Adrenal gland (tissue), 12 donors: ENCODE results near the gene NOTCH3. TPM values are rescaled to one million over a fixed set of nuclear protein-coding genes. Genes with fewer than 3 reads are reported as not detected.

Experiments used
- DNase-seq, 7 donors: peaks; one replicate each; pipeline ENCODE4 v3.0.0-alpha.2; 2019 to 2020
- H3K27ac ChIP-seq, 5 donors: fragments of 200-600 bp; sonication (generic) in 4 of 5; 1 replicate in 3 of 5; 2 replicates in 2 of 5; pipeline versions ENCODE4 v1.5.1 to v1.8.0; 2016 to 2020; ENCODE audit warnings: mild to moderate bottlenecking in 1 of 5
- H3K27me3 ChIP-seq: fragments of 200-600 bp; 2 replicates; pipeline ENCODE4 v1.8.0; 2021
- H3K36me3 ChIP-seq, 2 donors: fragments of 200-600 bp; replicated peaks in 1 of 2; 1 replicate in 1 of 2; 2 replicates in 1 of 2; pipeline versions ENCODE4 v1.5.1 to v1.8.0; 2018 to 2022
- H3K4me1 ChIP-seq, 2 donors: fragments of 200-600 bp; replicated peaks in 1 of 2; 1 replicate in 1 of 2; 2 replicates in 1 of 2; pipeline versions ENCODE4 v1.5.1 to v1.8.0; 2018 to 2021
- H3K4me3 ChIP-seq, 4 donors: fragments of 200-600 bp; sonication (generic) in 3 of 4; one replicate each; pipeline ENCODE4 v1.5.1; 2016 to 2018
- H3K9me3 ChIP-seq, 3 donors: fragments of 200-600 bp; sonication (generic) in 1 of 3; replicated peaks in 1 of 3; 1 replicate in 2 of 3; 2 replicates in 1 of 3; pipeline versions ENCODE4 v1.5.1 to v1.8.0; 2016 to 2021
- POLR2A ChIP-seq, 2 donors: fragments of 450-650 bp; IDR thresholded peaks; one replicate each; pipeline ENCODE4 v1.6.1; 2017; ENCODE audit warnings: antibody characterized with exemption in 2 of 2, mild to moderate bottlenecking in 2 of 2, moderate library complexity in 1 of 2
- WGBS, 4 donors: extraction: QIAGEN DNeasy Blood & Tissue Kit in 2 of 4; methylation state at CpG; one replicate each; pipeline versions ENCODE4 v1.1.5 to v1.1.7; 2013 to 2017; 5-methylcytosine and 5-hydroxymethylcytosine counted together
- intact Hi-C, 2 donors: fragments of 100-400 bp; cut with DNase I; formaldehyde crosslinking; loops; one replicate each; pipeline versions ENCODE4 v1.14.1 to v1.15.0; 2022 to 2023
- polyA plus RNA-seq, 3 donors: library from polyadenylated mRNA; stranded (reverse); fragments of 200-250 nt in 2 of 3; fragments of 350-450 nt in 1 of 3; fragmentation: Illumina TruSeq in 1 of 3; extraction: RNeasy Lipid Tissue Mini Kit (QIAGEN cat#74804) in 1 of 3; gene quantifications; one replicate each; pipeline ENCODE4 v1.2.3, GENCODE V29; 2013 to 2014
- total RNA-seq, 9 donors: library from RNA; depleted of rRNA in 4 of 9; stranded (reverse); fragments of >200 nt in 4 of 9; fragments of 120-200 nt in 1 of 9; fragmentation: NEBNext Ultra II Directional in 1 of 9; extraction: Animal tissue kit (Norgen Biotek cat#: 25700) in 1 of 9; gene quantifications; one replicate each; pipeline versions ENCODE4 v1.1.0 to v1.2.4, GENCODE V29; 2013 to 2023
- TF ChIP-seq, protein P1 (sequence below), 6 experiments: fragments of 450-650 bp in 4 of 6; fragments of 200-600 bp in 2 of 6; sonication (generic) in 1 of 6; IDR thresholded peaks; 1 replicate in 5 of 6; 2 replicates in 1 of 6; pipeline versions ENCODE4 v1.5.1 to v1.8.0; 2016 to 2021; ENCODE audit warnings: antibody characterized with exemption in 6 of 6, mild to moderate bottlenecking in 2 of 6, moderate library complexity in 1 of 6
- donor health status: healthy with polysubstance abuse.
- donor health status: Bipolar disorder and iron deficiency.
- donor health status: DM: yes; HTN: yes; CAD: no.
- donor health status: DM: no; HTN: no; CAD: no.
- donor health status: DM: no; HTN: no; CAD: no.
- donor health status: DM: yes; HTN: yes; CAD: no.

The NOTCH3 gene
- total and polyA plus RNA-seq, 12 donors: 3.7 to 39.3 (median 12.8) TPM

DNA sequence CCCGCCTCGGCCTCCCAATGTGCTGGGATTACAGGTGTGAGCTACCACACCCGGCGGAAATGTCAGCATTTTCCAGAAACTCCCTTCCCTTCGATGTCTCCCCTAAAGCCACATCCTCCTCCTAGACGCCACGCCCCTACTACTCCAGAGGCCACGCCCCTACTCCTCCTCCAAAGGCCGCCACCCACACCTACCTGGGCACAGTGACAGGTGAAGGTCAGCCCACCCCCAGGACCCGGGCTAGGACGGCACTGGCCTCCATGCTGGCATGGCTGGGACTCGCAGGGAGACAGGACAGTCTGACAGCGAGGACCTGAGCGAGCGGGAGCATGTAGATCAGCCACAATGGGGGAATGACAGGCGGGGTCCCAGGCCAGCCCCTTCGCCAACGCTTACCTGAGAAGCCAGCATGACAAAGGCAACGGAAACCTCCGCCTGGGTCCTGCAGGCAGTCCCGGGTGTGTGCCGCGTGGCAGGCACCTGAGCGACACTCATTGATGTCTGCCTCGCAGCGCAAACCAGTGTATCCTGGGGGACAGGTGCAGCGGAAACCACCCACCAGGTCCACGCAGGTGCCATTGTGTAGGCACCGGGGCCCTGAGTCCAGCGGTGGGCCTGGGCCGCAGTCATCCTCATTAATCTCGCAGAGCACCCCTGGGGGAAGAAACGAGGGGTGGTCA lies 22.0 kb downstream of the NOTCH3 start:
- H3K4me1 ChIP-seq: no peaks in the 10 kb centered on the region
- no peak overlapping the region for H3K4me3 ChIP-seq
- WGBS, 4 donors: 86 to 89% (median 88%) methylated on average over 23 to 33 of the region's 33 CpGs
- intact Hi-C loops: loop anchor here (5.0 to 10.0 kb wide), 4 partner anchors 74 to 379 kb away; no protein-coding TSS in a partner anchor
- TF ChIP-seq, protein P1, sequence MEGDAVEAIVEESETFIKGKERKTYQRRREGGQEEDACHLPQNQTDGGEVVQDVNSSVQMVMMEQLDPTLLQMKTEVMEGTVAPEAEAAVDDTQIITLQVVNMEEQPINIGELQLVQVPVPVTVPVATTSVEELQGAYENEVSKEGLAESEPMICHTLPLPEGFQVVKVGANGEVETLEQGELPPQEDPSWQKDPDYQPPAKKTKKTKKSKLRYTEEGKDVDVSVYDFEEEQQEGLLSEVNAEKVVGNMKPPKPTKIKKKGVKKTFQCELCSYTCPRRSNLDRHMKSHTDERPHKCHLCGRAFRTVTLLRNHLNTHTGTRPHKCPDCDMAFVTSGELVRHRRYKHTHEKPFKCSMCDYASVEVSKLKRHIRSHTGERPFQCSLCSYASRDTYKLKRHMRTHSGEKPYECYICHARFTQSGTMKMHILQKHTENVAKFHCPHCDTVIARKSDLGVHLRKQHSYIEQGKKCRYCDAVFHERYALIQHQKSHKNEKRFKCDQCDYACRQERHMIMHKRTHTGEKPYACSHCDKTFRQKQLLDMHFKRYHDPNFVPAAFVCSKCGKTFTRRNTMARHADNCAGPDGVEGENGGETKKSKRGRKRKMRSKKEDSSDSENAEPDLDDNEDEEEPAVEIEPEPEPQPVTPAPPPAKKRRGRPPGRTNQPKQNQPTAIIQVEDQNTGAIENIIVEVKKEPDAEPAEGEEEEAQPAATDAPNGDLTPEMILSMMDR (IDR thresholded peaks at IDR 0.05): no peak
- no peak for TF ChIP-seq POLR2A (IDR thresholded peaks at IDR 0.05)
- no peak for DNase-seq
- no peak overlapping the region for H3K27ac ChIP-seq
- H3K36me3 ChIP-seq: no peaks in the 10 kb centered on the region
- no peaks in the 10 kb centered on the region for H3K9me3 ChIP-seq
- no peaks in the 10 kb centered on the region for H3K27me3 ChIP-seq

DNA sequence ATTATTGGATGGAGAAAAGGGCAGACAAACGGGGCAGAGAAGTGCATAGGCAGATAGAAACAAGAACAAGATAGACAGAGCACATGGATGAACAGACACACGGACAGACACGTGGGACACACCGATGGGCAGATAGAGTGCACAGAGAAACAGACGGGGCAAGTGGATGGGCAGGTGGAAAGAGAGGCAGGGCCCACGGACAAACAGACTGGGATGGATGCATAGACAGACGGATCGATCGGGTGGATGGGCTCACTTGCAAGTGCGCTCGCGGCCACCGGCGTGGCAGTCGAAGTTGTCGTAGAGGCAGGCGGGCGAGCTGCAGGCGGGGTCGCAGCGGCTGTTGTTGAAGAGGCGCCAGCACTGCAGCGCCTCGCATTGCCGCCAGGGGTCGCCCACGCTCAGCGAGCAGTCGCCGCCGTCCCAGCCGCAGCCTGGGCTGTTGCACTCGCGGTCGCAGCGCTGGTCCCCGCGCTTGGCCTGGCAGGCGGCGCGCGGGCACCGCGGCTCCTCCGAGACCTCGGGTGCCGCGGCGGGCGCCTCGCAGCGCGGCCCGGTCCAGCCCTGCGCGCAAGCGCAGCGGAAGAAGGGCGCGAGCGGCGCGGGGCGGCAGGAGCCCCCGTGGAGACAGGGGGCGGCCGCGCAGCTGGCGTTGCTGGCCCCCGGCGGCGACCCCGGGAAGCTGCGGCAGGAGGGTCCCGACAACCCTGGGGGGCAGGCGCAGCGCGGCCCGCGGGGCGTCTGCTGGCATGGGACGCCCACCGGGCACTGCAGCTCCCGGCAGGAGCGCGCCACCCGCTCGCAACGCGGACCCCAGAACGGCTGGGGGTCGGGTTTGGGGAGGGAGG lies 23.3 kb downstream of the NOTCH3 start:
- no peaks in the 10 kb centered on the region for H3K27me3 ChIP-seq
- no peaks in the 10 kb centered on the region for H3K4me1 ChIP-seq
- intact Hi-C loops: loop anchor here (2.0 to 10.0 kb wide), 5 partner anchors 75 to 380 kb away; no protein-coding TSS in a partner anchor
- 5 to 18% (median 9%) methylated on average over 30 to 92 of the region's 92 CpGs for WGBS, 4 donors
- H3K27ac ChIP-seq: no peak overlapping the region
- TF ChIP-seq, protein P1 (IDR thresholded peaks at IDR 0.05): peak; percentile 78 to 100 (median 92)
- TF ChIP-seq POLR2A (IDR thresholded peaks at IDR 0.05): no peak
- H3K36me3 ChIP-seq: no peaks in the 10 kb centered on the region
- H3K4me3 ChIP-seq: peak overlapping the region in 1 of 4 donors; percentile 47
- peak; percentile 65 to 87 (median 81) for DNase-seq
- no peaks in the 10 kb centered on the region for H3K9me3 ChIP-seq

DNA sequence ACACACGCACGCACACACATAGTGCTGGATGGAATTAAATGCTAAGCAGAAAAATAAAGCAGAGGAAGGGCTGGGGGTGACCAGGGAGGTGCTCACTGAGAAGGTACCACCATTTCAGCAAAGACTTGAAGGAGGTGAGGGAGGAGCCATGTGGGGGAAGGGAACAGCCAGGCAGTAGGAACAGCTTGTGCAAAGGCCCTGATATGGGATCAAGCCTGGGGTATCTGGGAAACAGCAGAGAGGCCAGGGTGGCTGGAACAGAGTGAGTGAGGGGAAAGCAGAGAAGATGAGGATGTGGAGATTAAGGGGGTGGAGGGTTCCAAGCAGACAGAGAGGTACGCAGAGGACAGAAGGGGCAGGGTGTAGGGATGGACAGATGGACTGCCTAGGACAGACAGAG lies 25.2 kb downstream of the NOTCH3 start:
- H3K9me3 ChIP-seq: no peaks in the 10 kb centered on the region
- no peak overlapping the region for H3K4me3 ChIP-seq
- H3K36me3 ChIP-seq: no peaks in the 10 kb centered on the region
- H3K4me1 ChIP-seq: no peaks in the 10 kb centered on the region
- intact Hi-C loops: loop anchor here (2.0 to 10.0 kb wide), 5 partner anchors 77 to 382 kb away; no protein-coding TSS in a partner anchor
- 73 to 84% (median 81%) methylated on average over 3 of the region's 3 CpGs for WGBS, 4 donors
- no peaks in the 10 kb centered on the region for H3K27me3 ChIP-seq
- no peak overlapping the region for H3K27ac ChIP-seq
- no peak for TF ChIP-seq POLR2A (IDR thresholded peaks at IDR 0.05)
- TF ChIP-seq, protein P1 (IDR thresholded peaks at IDR 0.05): no peak
- DNase-seq: no peak

DNA sequence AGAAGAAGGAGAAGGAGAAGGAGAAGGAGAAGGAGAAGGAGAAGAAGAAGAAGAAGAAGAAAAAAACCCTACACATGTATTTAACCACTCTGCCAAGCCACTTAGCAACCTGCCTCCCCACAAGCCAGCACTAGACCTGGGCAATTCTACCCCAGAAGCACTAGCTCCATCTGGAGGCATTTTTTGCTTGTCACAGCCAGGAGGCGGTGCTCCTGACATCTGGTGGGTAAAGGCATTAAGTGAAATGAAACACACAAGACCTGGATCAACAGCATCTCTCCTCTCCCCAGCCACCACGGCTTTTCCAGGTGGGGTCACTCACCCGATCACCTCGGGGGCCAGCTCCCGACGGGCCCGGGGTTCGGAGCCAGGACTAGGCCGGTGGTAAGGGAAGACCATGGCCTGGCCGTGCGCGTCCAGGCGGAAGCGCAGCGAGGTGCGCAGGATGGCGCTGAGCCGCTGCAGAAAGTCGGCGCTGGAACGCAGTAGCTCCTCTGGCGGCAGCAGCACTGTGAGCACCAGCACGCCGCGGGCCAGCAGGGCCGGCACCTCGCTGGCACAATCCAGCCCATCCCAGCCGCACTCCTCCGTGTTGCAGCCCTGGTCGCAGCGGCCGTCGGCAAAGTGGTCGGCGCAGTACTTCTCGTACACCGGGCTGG lies 26.9 kb downstream of the NOTCH3 start:
- WGBS, 4 donors: 94 to 96% (median 94%) methylated on average over 28 to 37 of the region's 37 CpGs
- no peaks in the 10 kb centered on the region for H3K9me3 ChIP-seq
- H3K4me1 ChIP-seq: no peaks in the 10 kb centered on the region
- DNase-seq: no peak
- H3K27me3 ChIP-seq: no peaks in the 10 kb centered on the region
- intact Hi-C loops: loop anchor here in 1 of 2 donors (10.0 kb wide), 1 partner anchor 181 kb away; no protein-coding TSS in a partner anchor
- no peak overlapping the region for H3K4me3 ChIP-seq
- no peaks in the 10 kb centered on the region for H3K36me3 ChIP-seq
- TF ChIP-seq, protein P1 (IDR thresholded peaks at IDR 0.05): no peak
- no peak for TF ChIP-seq POLR2A (IDR thresholded peaks at IDR 0.05)
- H3K27ac ChIP-seq: no peak overlapping the region
